HEK293 (cell line): ENCODE measurements around the gene NR2F1-AS1.

Source experiments
- CTCF ChIA-PET: fragments of 350-600 bp; formaldehyde crosslinking; extraction: SDS; loops from one replicate; lab custom pipeline; 2021; ENCODE audit warnings: antibody characterized with exemption; lab: Yijun Ruan, JAX
- POLR2A ChIA-PET: fragments of 300-600 bp; formaldehyde crosslinking; extraction: SDS; loops from one replicate; lab custom pipeline; 2020; ENCODE audit warnings: antibody characterized with exemption, inconsistent platforms; lab: Yijun Ruan, JAX
- H3K27ac ChIP-seq: fragments of 200-500 bp; sonication (Bioruptor generic); 2 replicates; pipeline ENCODE4 v1.5.1; 2014; ENCODE audit warnings: low read depth, low read length, control low read depth, inconsistent platforms; ENCODE audit errors: extremely low read depth
- H3K36me3 ChIP-seq, 2 experiments: fragments of 200-500 bp in 1 of 2; sonication (Bioruptor generic) in 1 of 2; 1 replicate in 1 of 2; 2 replicates in 1 of 2; pipeline ENCODE4 v1.5.1; 2014 to 2017; ENCODE audit warnings: inconsistent platforms in 2 of 2, low read length in 2 of 2; ENCODE audit not compliant: control insufficient read depth in 2 of 2, insufficient read depth in 1 of 2
- H3K4me1 ChIP-seq: fragments of 200-500 bp; sonication (Bioruptor generic); 2 replicates; pipeline ENCODE4 v1.5.1; 2014; ENCODE audit warnings: mild to moderate bottlenecking, low read length, inconsistent platforms; ENCODE audit not compliant: control insufficient read depth, insufficient read depth
- H3K4me3 ChIP-seq: 2 replicates; pipeline ENCODE4 v1.5.1; 2011; ENCODE audit warnings: low read depth, mild to moderate bottlenecking, control low read depth, low read length, moderate library complexity
- H3K9me3 ChIP-seq: fragments of 200-500 bp; sonication (Bioruptor generic); 2 replicates; pipeline ENCODE4 v1.5.1; 2014; ENCODE audit warnings: low read depth, low read length, inconsistent platforms; ENCODE audit not compliant: control insufficient read depth, insufficient read depth
- BCL11B ChIP-seq: fragments of 450-650 bp; formaldehyde crosslinking; IDR thresholded peaks from 2 replicates; pipeline ENCODE4 v1.5.1; 2016; ENCODE audit warnings: low read depth, missing biosample characterization, missing genetic modification characterization
- BCL6B ChIP-seq: fragments of 450-650 bp; formaldehyde crosslinking; IDR thresholded peaks from 2 replicates; pipeline ENCODE4 v1.5.1; 2017; ENCODE audit warnings: missing biosample characterization, missing genetic modification characterization
- HOXA7 ChIP-seq: sonication (generic); formaldehyde crosslinking; IDR thresholded peaks from 2 replicates; pipeline ENCODE4 v1.8.1; 2022; ENCODE audit warnings: missing genetic modification reagents, borderline replicate concordance
- IKZF3 ChIP-seq: fragments of 450-650 bp; IDR thresholded peaks from 2 replicates; pipeline ENCODE4 v1.5.0; 2018; ENCODE audit warnings: missing biosample characterization, mild to moderate bottlenecking, missing genetic modification characterization, moderate library complexity
- PRDM4 ChIP-seq: fragments of 450-650 bp; formaldehyde crosslinking; IDR thresholded peaks from 2 replicates; pipeline ENCODE4 v1.5.1; 2017; ENCODE audit warnings: missing biosample characterization, missing genetic modification characterization
- SP7 ChIP-seq: fragments of 450-650 bp; formaldehyde crosslinking; IDR thresholded peaks from 2 replicates; pipeline ENCODE4 v1.5.1; 2016; ENCODE audit warnings: missing biosample characterization, missing genetic modification characterization
- YY2 ChIP-seq: fragments of 450-650 bp; formaldehyde crosslinking; IDR thresholded peaks from 2 replicates; pipeline ENCODE4 v1.5.1; 2016; ENCODE audit warnings: missing biosample characterization, missing genetic modification characterization
- ZNF18 ChIP-seq: fragments of 450-650 bp; formaldehyde crosslinking; IDR thresholded peaks from 2 replicates; pipeline ENCODE4 v1.5.1; 2016; ENCODE audit warnings: missing biosample characterization, missing genetic modification characterization
- ZNF26 ChIP-seq: fragments of 450-650 bp; formaldehyde crosslinking; IDR thresholded peaks from 2 replicates; pipeline ENCODE4 v1.5.1; 2016; ENCODE audit warnings: missing biosample characterization, missing genetic modification characterization
- ZNF521 ChIP-seq: fragments of 450-650 bp; formaldehyde crosslinking; IDR thresholded peaks from 2 replicates; pipeline ENCODE4 v1.5.1; 2017; ENCODE audit warnings: missing biosample characterization, mild to moderate bottlenecking, missing genetic modification characterization
- ZNF558 ChIP-seq: fragments of 450-650 bp; formaldehyde crosslinking; IDR thresholded peaks from 2 replicates; pipeline ENCODE4 v1.5.1; 2016; ENCODE audit warnings: missing biosample characterization, missing genetic modification characterization
- ZNF585B ChIP-seq: fragments of 450-650 bp; formaldehyde crosslinking; IDR thresholded peaks from 2 replicates; pipeline ENCODE4 v1.5.1; 2016; ENCODE audit warnings: missing biosample characterization, missing genetic modification characterization
- ZNF610 ChIP-seq: fragments of 450-650 bp; formaldehyde crosslinking; IDR thresholded peaks from 2 replicates; pipeline ENCODE4 v1.5.1; 2016; ENCODE audit warnings: missing biosample characterization, missing genetic modification characterization, borderline replicate concordance
- ZNF830 ChIP-seq: fragments of 450-650 bp; IDR thresholded peaks from 2 replicates; pipeline ENCODE4 v1.5.0; 2018; ENCODE audit warnings: missing biosample characterization, missing genetic modification characterization, low read depth, mild to moderate bottlenecking, moderate library complexity

NR2F1-AS1 gene

GRCh38 chr5:93452255-93452654 lies 128.8 kb downstream of the NR2F1-AS1 start (continued):
- no peak for TF ChIP-seq ZNF830 (tag by site-specific recombination)
- no peak for TF ChIP-seq ZNF18 (tag by site-specific recombination)

- CTCF ChIA-PET, result no interaction called here
- no peaks in the 10 kb centered on the region for H3K9me3 ChIP-seq
- H3K27ac ChIP-seq, result no peak overlapping the region
- no peak overlapping the region for H3K4me3 ChIP-seq
- no peaks in the 10 kb centered on the region for H3K36me3 ChIP-seq
- H3K4me1 ChIP-seq, result no peaks in the 10 kb centered on the region
- POLR2A ChIA-PET, result no interaction called here
- no peak for TF ChIP-seq SP7 (tag by site-specific recombination)
- TF ChIP-seq ZNF521 (tag by site-specific recombination), result no peak
Observed at GRCh38 chr5:93438124-93438523, 142.9 kb downstream of the NR2F1-AS1 start.

GRCh38 chr5:93436083-93436482 lies 144.9 kb downstream of the NR2F1-AS1 start:
- no peak overlapping the region for H3K27ac ChIP-seq
- POLR2A ChIA-PET, result no interaction called here
- no peak overlapping the region for H3K4me3 ChIP-seq
- CTCF ChIA-PET, result interaction anchor here (0.6 kb wide), 1 partner anchor 35 kb away, joined by 3 read pairs; no protein-coding TSS in a partner anchor
- no peak for TF ChIP-seq ZNF558 (tag by site-specific recombination)
- no peak for TF ChIP-seq IKZF3 (tag by site-specific recombination)
- TF ChIP-seq YY2 (tag by site-specific recombination), result no peak
- TF ChIP-seq ZNF585B, result no peak
- no peak for TF ChIP-seq ZNF26 (tag by site-specific recombination)
- no peak for TF ChIP-seq ZNF610
- no peak for TF ChIP-seq PRDM4
- no peaks in the 10 kb centered on the region for H3K9me3 ChIP-seq
- H3K36me3 ChIP-seq, result no peaks in the 10 kb centered on the region
- peaks cover 6% of the 10 kb centered on the region for H3K4me1 ChIP-seq

- TF ChIP-seq BCL11B (tag by site-specific recombination) (no peak), HOXA7 (no peak), BCL6B (tag by site-specific recombination) (no peak)
- CTCF ChIA-PET, result no interaction called here
- POLR2A ChIA-PET, result no interaction called here
- Histone ChIP-seq H3K27ac (no peak overlapping the region), H3K4me1 (peaks cover 31% of the 10 kb centered on the region), H3K9me3 (no peaks in the 10 kb centered on the region), H3K36me3 (no peaks in the 10 kb centered on the region), H3K4me3 (no peak overlapping the region)
Observed at GRCh38 chr5:93433422-93433821, 147.6 kb downstream of the NR2F1-AS1 start.
